Esophagus squamous epithelium (tissue), 5 donors: ENCODE measurements around the gene SMARCAL1. TPM values are rescaled to one million over a fixed set of nuclear protein-coding genes. Genes with fewer than 3 reads are reported as not detected.
A peak's percentile ranks its signal among the peaks of the same experiment; 100 is the strongest.

Experiments
- DNase-seq: peaks from one replicate; lab custom pipeline; 2025; lab: John Stamatoyannopoulos, UW
- H3K27ac ChIP-seq, 4 donors: fragments of 200-600 bp; sonication (generic); one replicate each; pipeline ENCODE4 v1.5.1; 2016 to 2019; ENCODE audit warnings: mild to moderate bottlenecking in 1 of 4
- H3K27me3 ChIP-seq, 4 donors: fragments of 200-600 bp; sonication (generic); 1 replicate in 3 of 4; 2 replicates in 1 of 4; pipeline versions ENCODE4 v1.5.1 to v1.6.0; 2017 to 2021; ENCODE audit warnings: antibody characterized with exemption in 1 of 4
- H3K36me3 ChIP-seq, 3 donors: fragments of 200-600 bp; sonication (generic); one replicate each; pipeline ENCODE4 v1.5.1; 2016 to 2019
- H3K4me1 ChIP-seq, 3 donors: fragments of 200-600 bp; sonication (generic); one replicate each; pipeline ENCODE4 v1.5.1; 2017 to 2019
- H3K4me3 ChIP-seq, 4 donors: fragments of 200-600 bp; sonication (generic); 1 replicate in 3 of 4; 2 replicates in 1 of 4; pipeline ENCODE4 v1.5.1; 2016 to 2019; ENCODE audit warnings: mild to moderate bottlenecking in 2 of 4, moderate library complexity in 1 of 4
- H3K9me3 ChIP-seq, 3 donors: fragments of 200-600 bp; sonication (generic); one replicate each; pipeline ENCODE4 v1.5.1; 2016 to 2019
- POLR2A ChIP-seq, 4 donors: fragments of 450-650 bp; IDR thresholded peaks; one replicate each; pipeline ENCODE4 v1.6.1; 2017; ENCODE audit warnings: antibody characterized with exemption in 4 of 4, mild to moderate bottlenecking in 4 of 4, moderate library complexity in 3 of 4
- WGBS, 2 donors: methylation state at CpG; one replicate each; pipeline ENCODE4 v1.1.5; 2018; 5-methylcytosine and 5-hydroxymethylcytosine counted together
- intact Hi-C: fragments of 100-400 bp; cut with DNase I; formaldehyde crosslinking; loops from one replicate; pipeline ENCODE4 v1.15.0; 2022
- total RNA-seq, 4 donors: library from RNA; depleted of rRNA; stranded (reverse); fragments of >200 nt; gene quantifications; one replicate each; pipeline ENCODE4 v1.1.0, GENCODE V29; 2016
- TF ChIP-seq, protein P1 (sequence below), 6 experiments: fragments of 450-650 bp in 4 of 6; fragments of 200-600 bp in 2 of 6; sonication (generic) in 2 of 6; IDR thresholded peaks; one replicate each; pipeline ENCODE4 v1.5.1; 2016 to 2019; ENCODE audit warnings: antibody characterized with exemption in 6 of 6, mild to moderate bottlenecking in 4 of 6, moderate library complexity in 4 of 6
- donor health status: DM: yes; HTN: yes; CAD: no.

Gene SMARCAL1
- 10 to 100 TPM; 10.3 to 27.1 (median 18.1) TPM for total RNA-seq

DNA sequence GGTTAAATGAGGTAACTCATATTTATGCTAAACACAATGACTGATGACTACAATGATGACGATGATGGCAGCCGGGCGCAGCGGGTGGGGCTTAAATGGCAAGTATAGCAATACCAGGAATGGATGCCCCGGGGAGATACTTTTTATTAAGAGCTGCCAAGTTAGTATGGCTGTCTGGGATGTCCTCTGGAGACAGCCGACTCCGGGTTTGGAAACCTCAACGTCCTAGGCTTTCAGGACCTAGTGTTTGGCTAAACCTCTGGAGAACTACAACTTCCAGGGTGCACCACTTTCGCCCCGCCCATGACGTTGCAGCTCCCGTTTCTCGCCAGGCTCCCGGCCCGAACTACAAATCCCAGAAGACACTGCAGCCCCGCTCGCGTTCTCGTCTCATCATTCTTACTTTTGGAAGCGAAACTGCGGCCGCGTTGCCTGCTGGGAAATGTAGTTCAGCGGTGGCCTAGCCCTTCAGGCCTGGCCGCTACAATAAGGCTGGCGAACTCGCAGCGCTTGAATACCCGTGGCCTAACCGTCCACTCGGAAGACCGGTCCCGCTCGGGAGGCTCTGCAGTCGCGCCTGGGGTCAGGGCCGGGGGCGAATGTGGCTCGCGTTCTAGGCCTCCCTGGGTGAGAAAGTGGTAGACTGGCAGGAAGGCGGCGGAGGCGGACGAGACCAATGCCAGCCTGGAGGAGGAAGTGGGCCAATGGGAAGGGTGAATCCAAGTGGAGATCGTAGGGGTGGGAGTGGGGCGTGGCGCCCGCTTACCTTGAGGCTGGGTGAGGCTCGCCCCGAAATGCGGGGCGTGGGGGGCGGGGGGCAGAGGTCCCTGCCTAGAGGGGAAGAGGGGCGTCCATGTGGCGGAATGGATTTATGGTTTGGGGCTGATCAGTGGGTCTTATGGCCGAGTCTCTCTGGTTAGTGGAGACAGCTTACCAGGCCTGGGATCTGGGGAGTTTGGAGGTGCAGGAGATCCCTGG is at the start of gene SMARCAL1:
Gene SMARCAL1 (plus strand): TSS at position 463 of the 978 bp plus-strand sequence. CDS start 2,221 bp downstream, outside the sequence.
- Histone ChIP-seq H3K27me3 (peaks cover 0 to 11% (median 0%) of the 10 kb centered on the region in 4 donors), H3K27ac (peak within 1 kb of the TSS; percentile 91 to 99 (median 96)), H3K4me1 (peaks cover 0 to 18% (median 7%) of the 10 kb centered on the region in 3 donors), H3K9me3 (no peaks in the 10 kb centered on the region), H3K4me3 (peak within 1 kb of the TSS; percentile 57 to 82 (median 74)), H3K36me3 (peaks cover 0 to 29% (median 9%) of the 10 kb centered on the region in 3 donors)
- DNase-seq: peak; percentile 96
- intact Hi-C loops: no loop called here
- TF ChIP-seq POLR2A (IDR thresholded peaks at IDR 0.05): peak in 1 of 4 donors; percentile 43
- TF ChIP-seq, protein P1, sequence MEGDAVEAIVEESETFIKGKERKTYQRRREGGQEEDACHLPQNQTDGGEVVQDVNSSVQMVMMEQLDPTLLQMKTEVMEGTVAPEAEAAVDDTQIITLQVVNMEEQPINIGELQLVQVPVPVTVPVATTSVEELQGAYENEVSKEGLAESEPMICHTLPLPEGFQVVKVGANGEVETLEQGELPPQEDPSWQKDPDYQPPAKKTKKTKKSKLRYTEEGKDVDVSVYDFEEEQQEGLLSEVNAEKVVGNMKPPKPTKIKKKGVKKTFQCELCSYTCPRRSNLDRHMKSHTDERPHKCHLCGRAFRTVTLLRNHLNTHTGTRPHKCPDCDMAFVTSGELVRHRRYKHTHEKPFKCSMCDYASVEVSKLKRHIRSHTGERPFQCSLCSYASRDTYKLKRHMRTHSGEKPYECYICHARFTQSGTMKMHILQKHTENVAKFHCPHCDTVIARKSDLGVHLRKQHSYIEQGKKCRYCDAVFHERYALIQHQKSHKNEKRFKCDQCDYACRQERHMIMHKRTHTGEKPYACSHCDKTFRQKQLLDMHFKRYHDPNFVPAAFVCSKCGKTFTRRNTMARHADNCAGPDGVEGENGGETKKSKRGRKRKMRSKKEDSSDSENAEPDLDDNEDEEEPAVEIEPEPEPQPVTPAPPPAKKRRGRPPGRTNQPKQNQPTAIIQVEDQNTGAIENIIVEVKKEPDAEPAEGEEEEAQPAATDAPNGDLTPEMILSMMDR (IDR thresholded peaks at IDR 0.05): peak in 1 of 6 experiments; percentile 13
- WGBS, 2 donors: 15 to 17% methylated on average over 16 to 23 of the region's 56 CpGs

DNA sequence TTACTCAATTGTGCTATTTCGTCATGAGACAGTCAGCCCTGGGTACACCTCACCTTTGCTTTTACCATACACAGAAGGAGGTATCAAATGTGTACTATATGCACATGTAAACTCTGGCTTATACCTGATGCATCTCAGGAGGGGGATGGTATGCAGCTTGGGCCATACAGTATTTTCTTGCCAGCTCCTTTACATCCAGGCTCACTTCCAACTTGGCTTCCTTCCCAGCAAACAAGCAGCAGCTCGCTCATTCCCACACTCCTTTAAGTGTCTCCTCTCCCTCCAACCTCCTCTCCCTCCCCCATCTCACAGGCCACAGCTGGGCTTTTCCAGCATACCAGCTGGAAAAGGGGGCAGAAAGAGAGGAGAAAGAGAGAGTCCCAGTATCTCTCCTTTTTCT is 49.6 kb upstream of the SMARCAL1 start:
- WGBS, 2 donors: 33 to 44% methylated on average over 2 of the region's 2 CpGs
- DNase-seq: no peak
- H3K4me3 ChIP-seq: no peak overlapping the region

DNA sequence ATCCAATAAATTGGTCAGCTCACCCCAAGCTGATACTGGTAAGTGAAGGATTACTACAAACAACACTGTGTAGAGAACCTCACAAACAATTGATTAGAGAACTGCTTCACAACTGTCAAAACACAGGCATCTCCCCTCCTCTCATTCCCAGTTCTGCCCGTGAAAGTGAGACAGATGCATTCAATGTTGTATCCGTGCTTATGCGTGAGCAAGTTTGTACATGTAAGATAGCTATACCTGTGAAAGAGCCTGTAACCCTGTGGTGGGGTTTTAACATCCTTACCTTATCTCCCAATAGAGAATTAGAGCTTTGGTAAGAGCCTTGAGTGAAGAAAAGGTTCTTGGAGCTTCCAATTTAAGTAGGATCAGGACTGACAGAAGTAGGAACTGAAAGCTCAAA is 49.1 kb upstream of the SMARCAL1 start:
- intact Hi-C loops: no loop called here
- WGBS, 2 donors: 47 to 72% methylated on average over 3 of the region's 3 CpGs
- H3K27ac ChIP-seq: no peak overlapping the region
- no peak for DNase-seq
- TF ChIP-seq, protein P1 (IDR thresholded peaks at IDR 0.05): no peak
- no peak for TF ChIP-seq POLR2A (IDR thresholded peaks at IDR 0.05)
- H3K9me3 ChIP-seq: no peaks in the 10 kb centered on the region
- H3K4me1 ChIP-seq: peaks cover 0 to 12% (median 0%) of the 10 kb centered on the region in 3 donors
- H3K27me3 ChIP-seq: peaks cover 0 to 57% (median 0%) of the 10 kb centered on the region in 4 donors
- H3K36me3 ChIP-seq: no peaks in the 10 kb centered on the region
- H3K4me3 ChIP-seq: no peak overlapping the region

More for the DNA sequence above, 49.6 kb upstream of the SMARCAL1 start:
- Histone ChIP-seq H3K9me3 (no peaks in the 10 kb centered on the region), H3K27me3 (peaks cover 0 to 57% (median 0%) of the 10 kb centered on the region in 4 donors), H3K4me1 (peaks cover 0 to 12% (median 0%) of the 10 kb centered on the region in 3 donors), H3K36me3 (no peaks in the 10 kb centered on the region), H3K27ac (no peak overlapping the region)
- TF ChIP-seq POLR2A (IDR thresholded peaks at IDR 0.05): no peak
- TF ChIP-seq, protein P1 (IDR thresholded peaks at IDR 0.05): no peak
- intact Hi-C loops: no loop called here

DNA sequence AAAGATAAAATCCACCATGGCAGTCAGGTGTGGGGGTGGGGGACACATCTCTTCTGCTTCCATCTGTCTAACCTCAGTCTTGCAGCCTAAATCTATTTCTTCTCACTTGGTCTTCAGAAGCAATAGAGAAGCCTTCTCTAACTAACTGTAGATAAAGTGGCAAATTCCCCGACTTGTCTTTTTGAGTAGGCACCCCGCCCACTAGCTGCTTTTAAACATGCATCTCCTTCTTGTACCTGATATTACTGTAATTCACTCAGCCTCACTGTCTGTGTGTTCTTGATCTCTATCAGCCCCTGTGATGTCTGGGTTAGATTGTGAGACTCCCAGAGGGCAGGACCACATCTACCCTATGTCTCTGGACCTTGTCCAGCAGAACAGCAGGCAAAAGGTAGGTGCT is 46.8 kb upstream of the SMARCAL1 start:
- 85 to 94% methylated on average over 2 of the region's 2 CpGs for WGBS, 2 donors

More for the DNA sequence above, 46.8 kb upstream of the SMARCAL1 start:
- Histone ChIP-seq H3K27me3 (peaks cover 0 to 66% (median 3%) of the 10 kb centered on the region in 4 donors), H3K4me1 (peaks cover 0 to 12% (median 0%) of the 10 kb centered on the region in 3 donors), H3K27ac (no peak overlapping the region), H3K4me3 (no peak overlapping the region), H3K9me3 (no peaks in the 10 kb centered on the region), H3K36me3 (no peaks in the 10 kb centered on the region)
- no peak for DNase-seq
- TF ChIP-seq, protein P1 (IDR thresholded peaks at IDR 0.05): no peak
- TF ChIP-seq POLR2A (IDR thresholded peaks at IDR 0.05): no peak
- intact Hi-C loops: no loop called here
